GM12878 (cell line): ENCODE data around the gene TNFSF13. TPM values are rescaled to one million over a fixed set of nuclear protein-coding genes. Genes with fewer than 3 reads are reported as not detected.
A peak's percentile ranks its signal among the peaks of the same experiment; 100 is the strongest.

Experiments
- ATAC-seq: fragments of 200-7000 bp; cut with Tn5 transposase; 3 replicates; pipeline ENCODE4 v1.9.1; 2020; ENCODE audit warnings: mild to moderate bottlenecking, moderate library complexity
- BruUV-seq: library from RNA; stranded (reverse); fragments of 400-500 nt; replicated peaks from 2 replicates; lab custom pipeline; 2021; lab: Mats Ljungman, UMichigan
- CTCF ChIA-PET: fragments of 300-600 bp; sonication (Branson Sonifier 250); formaldehyde crosslinking; extraction: SDS; loops from one replicate; lab custom pipeline; 2021; ENCODE audit warnings: inconsistent platforms; lab: Yijun Ruan, JAX
- POLR2A ChIA-PET: fragments of 350-600 bp; formaldehyde crosslinking; extraction: SDS; loops from one replicate; lab custom pipeline; 2021; ENCODE audit warnings: inconsistent platforms; lab: Charles Lee
- RAD21 ChIA-PET: fragments of 300-600 bp; sonication (Branson Sonifier 250); formaldehyde crosslinking; loops from one replicate; lab custom pipeline; 2023; ENCODE audit warnings: antibody characterized with exemption; ENCODE audit not compliant: unreplicated experiment; lab: Charles Lee
- SMC1A ChIA-PET: fragments of 300-600 bp; sonication (Branson Sonifier 250); formaldehyde crosslinking; loops from one replicate; lab custom pipeline; 2023; ENCODE audit not compliant: unreplicated experiment, uncharacterized antibody; lab: Charles Lee
- DNase-seq: peaks from one replicate; pipeline ENCODE4 v3.0.0-alpha.2; 2011; ENCODE audit warnings: low read depth, low spot score
- FAIRE-seq: peaks from 3 replicates; lab custom pipeline; 2011; peaks lifted over from hg19 to GRCh38; lab: Jason Lieb, UNC
- H2AFZ ChIP-seq: 2 replicates; pipeline ENCODE4 v1.6.0; 2011; ENCODE audit warnings: low read depth, low read length, control low read depth; ENCODE audit not compliant: control insufficient read depth
- H3K27ac ChIP-seq: 2 replicates; pipeline ENCODE4 v1.5.1; 2011; ENCODE audit warnings: control low read depth; ENCODE audit not compliant: control insufficient read depth, insufficient read depth
- H3K27me3 ChIP-seq, 2 experiments: replicated peaks in 1 of 2; 2 replicates each; pipeline versions ENCODE4 v1.6.0 to v1.6.1; 2011; ENCODE audit warnings: low read length in 1 of 2; ENCODE audit not compliant: control insufficient read depth in 2 of 2, insufficient read depth in 2 of 2
- H3K36me3 ChIP-seq, 2 experiments: 2 replicates each; pipeline ENCODE4 v1.5.1; 2011; ENCODE audit warnings: low read length in 1 of 2; ENCODE audit not compliant: control insufficient read depth in 2 of 2, insufficient read depth in 2 of 2
- H3K4me1 ChIP-seq: 2 replicates; pipeline ENCODE4 v1.6.1; 2011; ENCODE audit warnings: mild to moderate bottlenecking, low read length, moderate library complexity, mixed read lengths; ENCODE audit not compliant: control insufficient read depth, insufficient read depth
- H3K4me2 ChIP-seq: 2 replicates; pipeline ENCODE4 v1.6.0; 2011; ENCODE audit warnings: control low read depth; ENCODE audit not compliant: control insufficient read depth, insufficient read depth
- H3K4me3 ChIP-seq: fragments of 200-600 bp; sonication (generic); 2 replicates; pipeline ENCODE4 v1.5.1; 2016
- H3K79me2 ChIP-seq: 2 replicates; pipeline ENCODE4 v1.6.0; 2011; ENCODE audit warnings: low read length; ENCODE audit not compliant: control insufficient read depth, insufficient read depth
- H3K9ac ChIP-seq: 2 replicates; pipeline ENCODE4 v1.8.0; 2011; ENCODE audit warnings: low read length, control low read depth, mixed read lengths; ENCODE audit not compliant: control insufficient read depth, insufficient read depth
- H3K9me3 ChIP-seq: replicated peaks from 3 replicates; pipeline ENCODE4 v1.5.1; 2011; ENCODE audit warnings: mild to moderate bottlenecking, low read length; ENCODE audit not compliant: control insufficient read depth, insufficient read depth
- H4K20me1 ChIP-seq: 2 replicates; pipeline ENCODE4 v1.6.0; 2011; ENCODE audit not compliant: control insufficient read depth, insufficient read depth
- CBX3 ChIP-seq: fragments of 200-600 bp; sonication (generic); IDR thresholded peaks from 2 replicates; pipeline ENCODE4 v1.6.1; 2016; ENCODE audit warnings: low read depth, borderline replicate concordance
- CEBPB ChIP-seq, 2 experiments: fragments of 150-350 bp in 1 of 2; IDR thresholded peaks; 2 replicates each; pipeline ENCODE4 v1.6.1; 2012 to 2014; ENCODE audit warnings: low read depth in 2 of 2, low read length in 2 of 2, borderline replicate concordance in 1 of 2, inconsistent platforms in 1 of 2
- CHD4 ChIP-seq: fragments of 200-600 bp; sonication (generic); IDR thresholded peaks from 2 replicates; pipeline ENCODE4 v1.6.1; 2016; ENCODE audit warnings: mild to moderate bottlenecking
- FOXM1 ChIP-seq: IDR thresholded peaks from 2 replicates; pipeline ENCODE4 v1.6.1; 2012; ENCODE audit warnings: low read depth, mild to moderate bottlenecking, inconsistent platforms, low read length, moderate library complexity
- MYC ChIP-seq: IDR thresholded peaks from 2 replicates; pipeline ENCODE4 v1.6.1; 2011; ENCODE audit warnings: mild to moderate bottlenecking, low read length, moderate library complexity, inconsistent platforms; ENCODE audit not compliant: insufficient read depth, insufficient replicate concordance, insufficient read length, severe bottlenecking
- RCOR1 ChIP-seq: conservative IDR thresholded peaks from 2 replicates; pipeline ENCODE4 v1.6.1; 2012; ENCODE audit warnings: low read depth, low read length, improper control_type of control experiment
- SMARCA5 ChIP-seq: fragments of 450-650 bp; IDR thresholded peaks from 2 replicates; pipeline ENCODE4 v1.6.1; 2017; ENCODE audit warnings: mild to moderate bottlenecking
- WGBS: methylation state at CpG from one replicate; pipeline ENCODE4 v1.1.6; 2016; ENCODE audit warnings: low lambda C conversion rate; ENCODE audit not compliant: insufficient replicate concordance, insufficient coverage; ENCODE audit errors: missing lambda C conversion rate; 5-methylcytosine and 5-hydroxymethylcytosine counted together
- in situ Hi-C: fragments of 300-500 bp; cut with MboI; formaldehyde crosslinking; loops from 9 replicates; pipeline ENCODE4 v1.14.3; 2018; ENCODE audit warnings: mixed read lengths
- intact Hi-C: fragments of 100-400 bp; cut with micrococcal nuclease; formaldehyde crosslinking; loops from one replicate; pipeline ENCODE4 v1.14.2; 2022; ENCODE audit not compliant: unreplicated experiment
- polyA plus RNA-seq, 11 experiments: library from polyadenylated mRNA; depleted of rRNA in 4 of 11; unstranded in 6 of 11; stranded (reverse) in 5 of 11; fragments of >200 nt; fragmentation: Nextera tagmentation in 4 of 11; fragmentation: Illumina TruSeq in 1 of 11; extraction: Ambion mirVana in 4 of 11; extraction: Trizol in 1 of 11; gene quantifications; 1 replicate in 1 of 11; 2 replicates in 10 of 11; pipeline versions ENCODE4 v1.2.1 to v1.2.3, GENCODE V29; 2011 to 2016; ENCODE audit warnings: inconsistent platforms in 2 of 11, missing spikeins in 2 of 11, low read depth in 1 of 11
- total RNA-seq, 4 experiments: library from RNA; depleted of rRNA in 3 of 4; stranded (reverse); fragments of >200 nt in 3 of 4; fragmentation: Illumina TruSeq in 1 of 4; extraction: Trizol in 1 of 4; gene quantifications; 2 replicates each; pipeline versions ENCODE4 v1.2.1 to v1.2.3, GENCODE V29; 2013 to 2021
- TF ChIP-seq, protein P1 (sequence below): fragments of 450-650 bp; IDR thresholded peaks from 2 replicates; pipeline ENCODE4 v1.6.1; 2017; ENCODE audit warnings: mild to moderate bottlenecking, moderate library complexity
- TF ChIP-seq, protein P2 (sequence below): fragments of 150-350 bp; IDR thresholded peaks from 2 replicates; pipeline ENCODE4 v1.6.1; 2016; ENCODE audit warnings: low read depth, low read length
- TF ChIP-seq, protein P3 (sequence below): fragments of 450-650 bp; IDR thresholded peaks from 2 replicates; pipeline ENCODE4 v1.6.1; 2017; ENCODE audit warnings: borderline replicate concordance

The TNFSF13 gene
- total and polyA plus RNA-seq, 10 of the 15 experiments (the other 5 are each of a cell fraction or from before 2014, with no cell fraction given): 0.56 to 14.6 (median 9.7) TPM

DNA sequence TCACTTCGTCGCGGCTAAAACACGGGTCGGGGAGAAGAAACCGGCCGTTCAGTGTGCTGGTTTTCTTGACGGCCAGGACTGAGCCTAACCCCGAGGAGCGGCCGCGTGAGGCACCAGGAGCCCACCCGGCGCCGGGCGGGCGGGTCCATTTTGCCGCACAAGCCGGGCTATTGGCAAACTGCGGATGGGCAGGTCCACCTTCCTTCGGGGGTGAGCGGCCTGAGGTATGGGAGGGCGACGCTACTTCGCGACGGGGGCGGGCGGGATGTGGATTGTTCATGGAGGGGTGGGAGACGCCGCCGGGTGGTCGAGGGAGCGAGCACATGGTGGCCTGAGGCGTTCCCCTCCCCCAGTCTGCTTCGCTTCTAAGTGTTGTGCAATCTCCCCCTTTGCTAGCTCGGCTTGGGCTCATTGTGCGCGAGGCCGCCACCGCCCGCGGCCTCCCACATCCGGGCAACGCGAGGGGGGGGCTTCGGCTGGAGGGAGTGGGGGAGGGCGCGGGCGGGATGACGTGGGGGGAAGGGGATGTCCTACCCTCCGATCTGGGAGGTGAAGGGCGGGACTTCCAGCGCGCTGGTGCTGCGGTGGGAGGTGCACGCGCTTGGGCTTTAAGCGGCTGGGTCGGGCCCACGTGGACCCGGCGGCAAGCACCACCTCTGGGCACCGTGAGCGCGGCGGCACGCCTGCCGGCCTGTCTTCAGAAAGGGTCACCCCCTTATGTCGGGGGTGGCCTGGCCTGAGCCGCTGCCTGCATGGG lies 15.0 kb downstream of the TNFSF13 start:
- FAIRE-seq (no peak), ATAC-seq (peak; percentile 63), DNase-seq (no peak)
- Histone ChIP-seq H3K4me3 (peak overlapping the region; percentile 93), H3K4me1 (peaks cover 24% of the 10 kb centered on the region), H2AFZ (no peak overlapping the region), H3K36me3 (peaks cover 37 to 52% of the 10 kb centered on the region in 2 experiments), H3K27ac (peak overlapping the region; percentile 97), H3K9me3 (no peaks in the 10 kb centered on the region), H3K4me2 (peak overlapping the region; percentile 84; the same call in 1 of the 2 replicates), H3K79me2 (peaks cover 57% of the 10 kb centered on the region), H3K9ac (peak overlapping the region; percentile 99), H3K27me3 (no peaks in the 10 kb centered on the region), H4K20me1 (peaks cover 25% of the 10 kb centered on the region)
- SMC1A ChIA-PET: interaction anchor here (0.7 to 2.2 kb wide), 3 partner anchors 10 to 114 kb away, joined by 3 to 7 read pairs (median 6); partner anchors contain the start of genes MPDU1, TP53 and WRAP53
- in situ Hi-C loops (loop anchor here (25.0 kb wide), 1 partner anchor 536 kb away; the partner anchor contains the start of genes SLC16A11 and SLC16A13), intact Hi-C loops (loop anchor here (5.0 kb wide), 1 partner anchor 114 kb away; the partner anchor contains the start of genes TP53 and WRAP53)
- no TSS peak for BruUV-seq
- WGBS: under 1% methylated on average over 52 of the region's 71 CpGs
- RAD21 ChIA-PET: interaction anchor here (0.7 to 2.8 kb wide), 6 partner anchors 10 to 114 kb away, joined by 3 to 9 read pairs (median 6); partner anchors contain the start of genes MPDU1, SAT2, SENP3 and TP53
- POLR2A ChIA-PET: interaction anchor here (0.5 to 5.1 kb wide), 9 partner anchors 11 to 268 kb away, joined by 3 to 39 read pairs (median 4); partner anchors contain the start of genes ACAP1, FXR2, MPDU1 and TMEM256
- CTCF ChIA-PET: interaction anchor here (0.7 to 2.0 kb wide), 3 partner anchors 10 to 113 kb away, joined by 3 to 5 read pairs (median 5); partner anchors contain the start of genes MPDU1 and TP53
- TF ChIP-seq SMARCA5: no peak
- TF ChIP-seq, protein P1, sequence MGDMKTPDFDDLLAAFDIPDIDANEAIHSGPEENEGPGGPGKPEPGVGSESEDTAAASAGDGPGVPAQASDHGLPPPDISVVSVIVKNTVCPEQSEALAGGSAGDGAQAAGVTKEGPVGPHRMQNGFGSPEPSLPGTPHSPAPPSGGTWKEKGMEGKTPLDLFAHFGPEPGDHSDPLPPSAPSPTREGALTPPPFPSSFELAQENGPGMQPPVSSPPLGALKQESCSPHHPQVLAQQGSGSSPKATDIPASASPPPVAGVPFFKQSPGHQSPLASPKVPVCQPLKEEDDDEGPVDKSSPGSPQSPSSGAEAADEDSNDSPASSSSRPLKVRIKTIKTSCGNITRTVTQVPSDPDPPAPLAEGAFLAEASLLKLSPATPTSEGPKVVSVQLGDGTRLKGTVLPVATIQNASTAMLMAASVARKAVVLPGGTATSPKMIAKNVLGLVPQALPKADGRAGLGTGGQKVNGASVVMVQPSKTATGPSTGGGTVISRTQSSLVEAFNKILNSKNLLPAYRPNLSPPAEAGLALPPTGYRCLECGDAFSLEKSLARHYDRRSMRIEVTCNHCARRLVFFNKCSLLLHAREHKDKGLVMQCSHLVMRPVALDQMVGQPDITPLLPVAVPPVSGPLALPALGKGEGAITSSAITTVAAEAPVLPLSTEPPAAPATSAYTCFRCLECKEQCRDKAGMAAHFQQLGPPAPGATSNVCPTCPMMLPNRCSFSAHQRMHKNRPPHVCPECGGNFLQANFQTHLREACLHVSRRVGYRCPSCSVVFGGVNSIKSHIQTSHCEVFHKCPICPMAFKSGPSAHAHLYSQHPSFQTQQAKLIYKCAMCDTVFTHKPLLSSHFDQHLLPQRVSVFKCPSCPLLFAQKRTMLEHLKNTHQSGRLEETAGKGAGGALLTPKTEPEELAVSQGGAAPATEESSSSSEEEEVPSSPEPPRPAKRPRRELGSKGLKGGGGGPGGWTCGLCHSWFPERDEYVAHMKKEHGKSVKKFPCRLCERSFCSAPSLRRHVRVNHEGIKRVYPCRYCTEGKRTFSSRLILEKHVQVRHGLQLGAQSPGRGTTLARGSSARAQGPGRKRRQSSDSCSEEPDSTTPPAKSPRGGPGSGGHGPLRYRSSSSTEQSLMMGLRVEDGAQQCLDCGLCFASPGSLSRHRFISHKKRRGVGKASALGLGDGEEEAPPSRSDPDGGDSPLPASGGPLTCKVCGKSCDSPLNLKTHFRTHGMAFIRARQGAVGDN: peak; percentile 49; the same call in 1 of the 2 replicates
- no peak for TF ChIP-seq FOXM1
- TF ChIP-seq, protein P2, sequence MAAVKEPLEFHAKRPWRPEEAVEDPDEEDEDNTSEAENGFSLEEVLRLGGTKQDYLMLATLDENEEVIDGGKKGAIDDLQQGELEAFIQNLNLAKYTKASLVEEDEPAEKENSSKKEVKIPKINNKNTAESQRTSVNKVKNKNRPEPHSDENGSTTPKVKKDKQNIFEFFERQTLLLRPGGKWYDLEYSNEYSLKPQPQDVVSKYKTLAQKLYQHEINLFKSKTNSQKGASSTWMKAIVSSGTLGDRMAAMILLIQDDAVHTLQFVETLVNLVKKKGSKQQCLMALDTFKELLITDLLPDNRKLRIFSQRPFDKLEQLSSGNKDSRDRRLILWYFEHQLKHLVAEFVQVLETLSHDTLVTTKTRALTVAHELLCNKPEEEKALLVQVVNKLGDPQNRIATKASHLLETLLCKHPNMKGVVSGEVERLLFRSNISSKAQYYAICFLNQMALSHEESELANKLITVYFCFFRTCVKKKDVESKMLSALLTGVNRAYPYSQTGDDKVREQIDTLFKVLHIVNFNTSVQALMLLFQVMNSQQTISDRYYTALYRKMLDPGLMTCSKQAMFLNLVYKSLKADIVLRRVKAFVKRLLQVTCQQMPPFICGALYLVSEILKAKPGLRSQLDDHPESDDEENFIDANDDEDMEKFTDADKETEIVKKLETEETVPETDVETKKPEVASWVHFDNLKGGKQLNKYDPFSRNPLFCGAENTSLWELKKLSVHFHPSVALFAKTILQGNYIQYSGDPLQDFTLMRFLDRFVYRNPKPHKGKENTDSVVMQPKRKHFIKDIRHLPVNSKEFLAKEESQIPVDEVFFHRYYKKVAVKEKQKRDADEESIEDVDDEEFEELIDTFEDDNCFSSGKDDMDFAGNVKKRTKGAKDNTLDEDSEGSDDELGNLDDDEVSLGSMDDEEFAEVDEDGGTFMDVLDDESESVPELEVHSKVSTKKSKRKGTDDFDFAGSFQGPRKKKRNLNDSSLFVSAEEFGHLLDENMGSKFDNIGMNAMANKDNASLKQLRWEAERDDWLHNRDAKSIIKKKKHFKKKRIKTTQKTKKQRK: no peak
- TF ChIP-seq MYC: peak; percentile 86
- TF ChIP-seq, protein P3, sequence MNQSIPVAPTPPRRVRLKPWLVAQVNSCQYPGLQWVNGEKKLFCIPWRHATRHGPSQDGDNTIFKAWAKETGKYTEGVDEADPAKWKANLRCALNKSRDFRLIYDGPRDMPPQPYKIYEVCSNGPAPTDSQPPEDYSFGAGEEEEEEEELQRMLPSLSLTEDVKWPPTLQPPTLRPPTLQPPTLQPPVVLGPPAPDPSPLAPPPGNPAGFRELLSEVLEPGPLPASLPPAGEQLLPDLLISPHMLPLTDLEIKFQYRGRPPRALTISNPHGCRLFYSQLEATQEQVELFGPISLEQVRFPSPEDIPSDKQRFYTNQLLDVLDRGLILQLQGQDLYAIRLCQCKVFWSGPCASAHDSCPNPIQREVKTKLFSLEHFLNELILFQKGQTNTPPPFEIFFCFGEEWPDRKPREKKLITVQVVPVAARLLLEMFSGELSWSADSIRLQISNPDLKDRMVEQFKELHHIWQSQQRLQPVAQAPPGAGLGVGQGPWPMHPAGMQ: no peak
- TF ChIP-seq CBX3: no peak
- TF ChIP-seq RCOR1: no peak
- peak in 1 of 2 experiments; percentile 97; a peak in 2 of 4 replicates for TF ChIP-seq CEBPB (IDR thresholded peaks at IDR 0.05; ENCODE audit: borderline replicate concordance in 1 of 2, low read depth in 2 of 2, low read length in 2 of 2)
- TF ChIP-seq CHD4: no peak
